GM12873 (cell line): ENCODE results near the gene TBRG4.

ENCODE experiments used
- CTCF ChIP-seq: IDR thresholded peaks from 2 replicates; pipeline ENCODE4 v1.5.1; 2012; ENCODE audit warnings: low read depth, mild to moderate bottlenecking, moderate library complexity, low read length, control low read depth; ENCODE audit not compliant: insufficient read depth; ENCODE audit errors: missing control alignments

The TBRG4 gene

GRCh38 chr7:45061806-45062425 is 49.6 kb downstream of the TBRG4 start:
- no peak for TF ChIP-seq CTCF

- no peak for TF ChIP-seq CTCF
These were observed 50.1 kb downstream of the TBRG4 start for GRCh38 chr7:45061352-45061751.

- TF ChIP-seq CTCF, result no peak
These were observed 51.2 kb downstream of the TBRG4 start for GRCh38 chr7:45060295-45060694.

- TF ChIP-seq CTCF, result no peak
These were observed 53.6 kb downstream of the TBRG4 start for GRCh38 chr7:45057878-45058277.

GRCh38 chr7:45055594-45056219 is 55.8 kb downstream of the TBRG4 start:
- TF ChIP-seq CTCF, result no peak

GRCh38 chr7:45055016-45055415 is 56.5 kb downstream of the TBRG4 start:
- TF ChIP-seq CTCF, result no peak

GRCh38 chr7:45054442-45054841 is 57.1 kb downstream of the TBRG4 start:
- no peak for TF ChIP-seq CTCF

GRCh38 chr7:45053941-45054340 is 57.6 kb downstream of the TBRG4 start:
- no peak for TF ChIP-seq CTCF
